ENCODE results near the gene PLSCR1.

DNA sequence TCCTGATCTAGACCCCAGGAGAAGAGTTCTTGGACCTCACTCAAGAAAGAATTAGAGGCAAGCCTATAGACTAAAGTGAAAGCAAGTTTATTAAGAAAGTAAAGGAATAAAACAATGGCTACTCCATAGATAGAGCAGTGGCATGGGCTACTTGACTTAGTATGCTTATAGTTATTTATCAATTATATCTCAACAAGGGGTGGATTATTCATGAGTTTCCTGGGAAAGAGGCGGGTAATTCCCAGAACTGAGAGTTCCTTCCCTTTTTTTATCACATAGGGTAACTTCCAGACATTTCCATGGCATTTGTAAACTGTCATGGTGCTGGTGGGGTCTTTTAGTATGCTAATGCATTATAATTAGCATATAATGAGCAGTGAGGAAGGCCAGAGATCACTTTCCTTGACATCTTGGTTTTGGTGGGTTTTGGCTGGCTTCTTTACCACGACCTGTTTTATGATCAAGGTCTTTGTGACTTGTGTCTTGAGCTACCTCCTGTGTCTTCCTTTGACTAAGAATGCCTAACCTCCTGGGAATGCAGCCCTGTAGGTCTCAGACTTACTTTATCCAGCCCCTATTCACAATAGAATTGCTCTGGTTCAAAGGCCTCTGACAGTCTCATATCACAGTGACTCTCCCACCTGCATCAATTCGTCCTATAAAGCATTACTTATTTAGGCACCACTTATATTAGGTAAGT is 39.8 kb downstream of the PLSCR1 start:
- no peak for TF ChIP-seq EZH2 (IDR thresholded peaks at IDR 0.05; ENCODE audit: borderline replicate concordance, insufficient read depth, low read length, poor library complexity, severe bottlenecking)
- TF ChIP-seq, protein P1, sequence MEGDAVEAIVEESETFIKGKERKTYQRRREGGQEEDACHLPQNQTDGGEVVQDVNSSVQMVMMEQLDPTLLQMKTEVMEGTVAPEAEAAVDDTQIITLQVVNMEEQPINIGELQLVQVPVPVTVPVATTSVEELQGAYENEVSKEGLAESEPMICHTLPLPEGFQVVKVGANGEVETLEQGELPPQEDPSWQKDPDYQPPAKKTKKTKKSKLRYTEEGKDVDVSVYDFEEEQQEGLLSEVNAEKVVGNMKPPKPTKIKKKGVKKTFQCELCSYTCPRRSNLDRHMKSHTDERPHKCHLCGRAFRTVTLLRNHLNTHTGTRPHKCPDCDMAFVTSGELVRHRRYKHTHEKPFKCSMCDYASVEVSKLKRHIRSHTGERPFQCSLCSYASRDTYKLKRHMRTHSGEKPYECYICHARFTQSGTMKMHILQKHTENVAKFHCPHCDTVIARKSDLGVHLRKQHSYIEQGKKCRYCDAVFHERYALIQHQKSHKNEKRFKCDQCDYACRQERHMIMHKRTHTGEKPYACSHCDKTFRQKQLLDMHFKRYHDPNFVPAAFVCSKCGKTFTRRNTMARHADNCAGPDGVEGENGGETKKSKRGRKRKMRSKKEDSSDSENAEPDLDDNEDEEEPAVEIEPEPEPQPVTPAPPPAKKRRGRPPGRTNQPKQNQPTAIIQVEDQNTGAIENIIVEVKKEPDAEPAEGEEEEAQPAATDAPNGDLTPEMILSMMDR (IDR thresholded peaks at IDR 0.05; ENCODE audit: poor library complexity, severe bottlenecking) = no peak
- TF ChIP-seq, protein P2, sequence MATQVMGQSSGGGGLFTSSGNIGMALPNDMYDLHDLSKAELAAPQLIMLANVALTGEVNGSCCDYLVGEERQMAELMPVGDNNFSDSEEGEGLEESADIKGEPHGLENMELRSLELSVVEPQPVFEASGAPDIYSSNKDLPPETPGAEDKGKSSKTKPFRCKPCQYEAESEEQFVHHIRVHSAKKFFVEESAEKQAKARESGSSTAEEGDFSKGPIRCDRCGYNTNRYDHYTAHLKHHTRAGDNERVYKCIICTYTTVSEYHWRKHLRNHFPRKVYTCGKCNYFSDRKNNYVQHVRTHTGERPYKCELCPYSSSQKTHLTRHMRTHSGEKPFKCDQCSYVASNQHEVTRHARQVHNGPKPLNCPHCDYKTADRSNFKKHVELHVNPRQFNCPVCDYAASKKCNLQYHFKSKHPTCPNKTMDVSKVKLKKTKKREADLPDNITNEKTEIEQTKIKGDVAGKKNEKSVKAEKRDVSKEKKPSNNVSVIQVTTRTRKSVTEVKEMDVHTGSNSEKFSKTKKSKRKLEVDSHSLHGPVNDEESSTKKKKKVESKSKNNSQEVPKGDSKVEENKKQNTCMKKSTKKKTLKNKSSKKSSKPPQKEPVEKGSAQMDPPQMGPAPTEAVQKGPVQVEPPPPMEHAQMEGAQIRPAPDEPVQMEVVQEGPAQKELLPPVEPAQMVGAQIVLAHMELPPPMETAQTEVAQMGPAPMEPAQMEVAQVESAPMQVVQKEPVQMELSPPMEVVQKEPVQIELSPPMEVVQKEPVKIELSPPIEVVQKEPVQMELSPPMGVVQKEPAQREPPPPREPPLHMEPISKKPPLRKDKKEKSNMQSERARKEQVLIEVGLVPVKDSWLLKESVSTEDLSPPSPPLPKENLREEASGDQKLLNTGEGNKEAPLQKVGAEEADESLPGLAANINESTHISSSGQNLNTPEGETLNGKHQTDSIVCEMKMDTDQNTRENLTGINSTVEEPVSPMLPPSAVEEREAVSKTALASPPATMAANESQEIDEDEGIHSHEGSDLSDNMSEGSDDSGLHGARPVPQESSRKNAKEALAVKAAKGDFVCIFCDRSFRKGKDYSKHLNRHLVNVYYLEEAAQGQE (IDR thresholded peaks at IDR 0.05; ENCODE audit: borderline replicate concordance) = no peak
- TF ChIP-seq SMC3 (conservative IDR thresholded peaks at IDR 0.05; ENCODE audit: poor library complexity) = no peak
- no peak for TF ChIP-seq POLR2AphosphoS5 (IDR thresholded peaks at IDR 0.05)
- TF ChIP-seq EP300 (conservative IDR thresholded peaks at IDR 0.05; ENCODE audit: poor library complexity, severe bottlenecking) = no peak
- TF ChIP-seq RAD21 (conservative IDR thresholded peaks at IDR 0.05) = no peak

Data from neural cell (in vitro differentiated cells).